Gastrocnemius medialis (tissue), 4 donors: ENCODE results near the gene GPA33.

Experiments
- CTCF ChIP-seq, 5 experiments: fragments of 450-650 bp in 3 of 5; fragments of 200-600 bp in 2 of 5; sonication (generic) in 2 of 5; IDR thresholded peaks in 4 of 5; conservative IDR thresholded peaks in 1 of 5; 1 replicate in 4 of 5; 2 replicates in 1 of 5; pipeline ENCODE4 v1.5.1; 2016 to 2019; ENCODE audit warnings: antibody characterized with exemption in 5 of 5, mild to moderate bottlenecking in 3 of 5, moderate library complexity in 3 of 5
- POLR2A ChIP-seq, 2 donors: fragments of 450-650 bp; IDR thresholded peaks; one replicate each; pipeline ENCODE4 v1.6.1; 2017; ENCODE audit warnings: antibody characterized with exemption in 2 of 2, mild to moderate bottlenecking in 2 of 2, moderate library complexity in 2 of 2

GRCh38 chr1:167137332-167137781 is 47.2 kb upstream of the GPA33 start:
- no peak for TF ChIP-seq CTCF (IDR thresholded peaks at IDR 0.05 in 4 of 5, conservative IDR thresholded peaks at IDR 0.05 in 1 of 5)
- no peak for TF ChIP-seq POLR2A (IDR thresholded peaks at IDR 0.05)
